Omental fat pad (tissue), 4 donors: ENCODE data around the gene PRDM16. TPM values are rescaled to one million over a fixed set of nuclear protein-coding genes. Genes with fewer than 3 reads are reported as not detected.

ENCODE experiments used
- ATAC-seq: fragments of 150-250 bp; one replicate; pipeline ENCODE4 v1.9.1; 2016; ENCODE audit warnings: mild to moderate bottlenecking, moderate library complexity; ENCODE audit not compliant: low FRiP score
- DNase-seq: peaks from one replicate; pipeline ENCODE4 v3.0.0-alpha.2; 2019; ENCODE audit warnings: low spot score
- CTCF ChIP-seq, 3 donors: fragments of 450-650 bp; IDR thresholded peaks; one replicate each; pipeline ENCODE4 v1.5.1; 2016 to 2017; ENCODE audit warnings: antibody characterized with exemption in 3 of 3, mild to moderate bottlenecking in 3 of 3, moderate library complexity in 2 of 3
- total RNA-seq, 4 donors: library from RNA; depleted of rRNA; stranded (reverse); fragments of >200 nt; gene quantifications; one replicate each; pipeline ENCODE4 v1.1.0, GENCODE V29; 2016

Gene PRDM16
- total RNA-seq, 4 donors from 2014 or later, result 0.19 to 3.8 (median 1.8) TPM

- DNase-seq, result no peak
- no peak for TF ChIP-seq CTCF (IDR thresholded peaks at IDR 0.05)
- no peak for ATAC-seq
These were observed 13.0 kb downstream of the PRDM16 start for GRCh38 chr1:3082051-3082450.

- ATAC-seq (no peak), DNase-seq (no peak)
- TF ChIP-seq CTCF (IDR thresholded peaks at IDR 0.05), result no peak
These were observed 13.8 kb downstream of the PRDM16 start for GRCh38 chr1:3082571-3083516.

- DNase-seq (no peak), ATAC-seq (no peak)
- TF ChIP-seq CTCF (IDR thresholded peaks at IDR 0.05), result no peak
These were observed 15.2 kb downstream of the PRDM16 start for GRCh38 chr1:3084154-3084553.

- DNase-seq, result no peak
- ATAC-seq, result no peak
- no peak for TF ChIP-seq CTCF (IDR thresholded peaks at IDR 0.05)
These were observed 15.7 kb downstream of the PRDM16 start for GRCh38 chr1:3084726-3085125.

- DNase-seq, result no peak
- ATAC-seq, result no peak
- TF ChIP-seq CTCF (IDR thresholded peaks at IDR 0.05), result no peak
These were observed 16.7 kb downstream of the PRDM16 start for GRCh38 chr1:3085721-3086120.

GRCh38 chr1:3086272-3086974 lies 17.4 kb downstream of the PRDM16 start:
- no peak for TF ChIP-seq CTCF (IDR thresholded peaks at IDR 0.05)
- DNase-seq, result no peak
- no peak for ATAC-seq
